Sigmoid colon (tissue), 7 donors: ENCODE measurements around the gene TPM4. TPM values are rescaled to one million over a fixed set of nuclear protein-coding genes. Genes with fewer than 3 reads are reported as not detected.
A peak's percentile ranks its signal among the peaks of the same experiment; 100 is the strongest.

Source experiments
- DNase-seq: peaks from one replicate; pipeline ENCODE4 v3.0.0-alpha.2; 2019
- H3K27ac ChIP-seq, 4 donors: fragments of 200-600 bp; sonication (generic); one replicate each; pipeline ENCODE4 v1.5.1; 2016 to 2019; ENCODE audit warnings: mild to moderate bottlenecking in 1 of 4
- H3K27me3 ChIP-seq, 3 donors: fragments of 200-600 bp; sonication (generic); one replicate each; pipeline ENCODE4 v1.5.1; 2019; ENCODE audit warnings: mild to moderate bottlenecking in 1 of 3
- H3K36me3 ChIP-seq, 4 donors: fragments of 200-600 bp; sonication (generic); one replicate each; pipeline ENCODE4 v1.5.1; 2016 to 2019
- H3K4me1 ChIP-seq, 4 donors: fragments of 200-600 bp; sonication (generic); one replicate each; pipeline ENCODE4 v1.5.1; 2017 to 2019
- H3K4me3 ChIP-seq, 4 donors: fragments of 200-600 bp; sonication (generic); one replicate each; pipeline ENCODE4 v1.5.1; 2017 to 2019; ENCODE audit warnings: mild to moderate bottlenecking in 2 of 4, moderate library complexity in 1 of 4
- H3K9me3 ChIP-seq, 4 donors: fragments of 200-600 bp in 3 of 4; sonication (generic) in 3 of 4; one replicate each; pipeline versions ENCODE4 v1.5.1 to v1.6.1; 2013 to 2019
- EP300 ChIP-seq, 4 donors: sonication (generic); formaldehyde crosslinking; IDR thresholded peaks; one replicate each; pipeline ENCODE4 v1.6.1; 2017; ENCODE audit warnings: antibody characterized with exemption in 4 of 4
- POLR2A ChIP-seq, 2 donors: fragments of 450-650 bp; IDR thresholded peaks; one replicate each; pipeline ENCODE4 v1.6.1; 2016; ENCODE audit warnings: antibody characterized with exemption in 2 of 2, mild to moderate bottlenecking in 2 of 2, moderate library complexity in 2 of 2
- POLR2AphosphoS5 ChIP-seq, 4 donors: sonication (generic); formaldehyde crosslinking; IDR thresholded peaks; one replicate each; pipeline ENCODE4 v1.6.1; 2017; ENCODE audit warnings: antibody characterized with exemption in 4 of 4
- WGBS, 2 donors: extraction: QIAGEN DNeasy Blood & Tissue Kit; methylation state at CpG; one replicate each; pipeline ENCODE4 v1.1.7; 2013; 5-methylcytosine and 5-hydroxymethylcytosine counted together
- intact Hi-C: fragments of 100-400 bp; cut with DNase I; formaldehyde crosslinking; loops from one replicate; pipeline ENCODE4 v1.15.1; 2023
- polyA plus RNA-seq, 3 donors: library from polyadenylated mRNA; stranded (reverse); fragments of 200-250 nt; gene quantifications; one replicate each; pipeline ENCODE4 v1.2.3, GENCODE V29; 2013
- total RNA-seq, 4 donors: library from RNA; depleted of rRNA; stranded (reverse); fragments of >200 nt; gene quantifications; one replicate each; pipeline ENCODE4 v1.1.0, GENCODE V29; 2016
- TF ChIP-seq, protein P1 (sequence below), 4 experiments: fragments of 450-650 bp in 3 of 4; fragments of 200-600 bp in 1 of 4; IDR thresholded peaks; one replicate each; pipeline ENCODE4 v1.5.1; 2016 to 2019; ENCODE audit warnings: antibody characterized with exemption in 4 of 4, mild to moderate bottlenecking in 3 of 4, moderate library complexity in 2 of 4
- donor health status: healthy with polysubstance abuse.
- donor health status: Bipolar disorder and iron deficiency.
- donor health status: healthy.

Gene TPM4
- total and polyA plus RNA-seq, 7 donors = 222 to 826 (median 374) TPM

DNA sequence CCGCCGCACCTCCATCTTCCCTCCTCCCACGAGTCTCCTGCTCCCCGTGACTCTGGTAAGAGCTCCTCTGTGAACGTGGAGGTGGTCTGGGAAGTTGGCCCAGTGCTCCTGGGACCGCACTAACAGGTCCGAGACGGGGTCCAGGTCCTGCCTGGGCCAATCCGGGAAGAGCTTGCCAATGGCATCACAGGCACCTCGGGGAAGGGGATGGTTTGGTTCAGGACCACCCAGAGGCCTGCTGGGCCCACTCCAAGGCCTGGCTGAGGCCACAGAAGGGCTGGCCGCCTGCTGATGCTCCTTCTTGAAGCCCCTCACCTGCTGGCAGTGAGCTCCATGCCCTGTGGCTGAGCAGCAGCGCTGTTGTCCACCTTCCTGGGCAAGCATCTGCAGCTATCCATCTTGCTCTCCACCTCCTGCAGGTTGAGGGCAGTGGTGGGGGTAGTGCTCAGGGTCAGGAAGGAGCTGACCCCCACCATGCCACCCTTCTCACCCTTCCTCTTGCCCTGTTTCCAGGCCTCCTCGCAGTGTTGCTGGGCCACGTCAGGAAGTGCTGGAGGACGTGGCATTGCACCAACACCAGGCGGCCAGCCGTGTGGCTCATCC is 41.2 kb upstream of the TPM4 start:
- intact Hi-C loops = no loop called here
- Histone ChIP-seq H3K4me1 (no peaks in the 10 kb centered on the region), H3K9me3 (no peaks in the 10 kb centered on the region), H3K36me3 (no peaks in the 10 kb centered on the region), H3K4me3 (no peak overlapping the region), H3K27ac (no peak overlapping the region), H3K27me3 (no peaks in the 10 kb centered on the region)
- TF ChIP-seq POLR2AphosphoS5 (IDR thresholded peaks at IDR 0.05) (no peak), POLR2A (IDR thresholded peaks at IDR 0.05) (no peak), EP300 (IDR thresholded peaks at IDR 0.05) (no peak)
- TF ChIP-seq, protein P1, sequence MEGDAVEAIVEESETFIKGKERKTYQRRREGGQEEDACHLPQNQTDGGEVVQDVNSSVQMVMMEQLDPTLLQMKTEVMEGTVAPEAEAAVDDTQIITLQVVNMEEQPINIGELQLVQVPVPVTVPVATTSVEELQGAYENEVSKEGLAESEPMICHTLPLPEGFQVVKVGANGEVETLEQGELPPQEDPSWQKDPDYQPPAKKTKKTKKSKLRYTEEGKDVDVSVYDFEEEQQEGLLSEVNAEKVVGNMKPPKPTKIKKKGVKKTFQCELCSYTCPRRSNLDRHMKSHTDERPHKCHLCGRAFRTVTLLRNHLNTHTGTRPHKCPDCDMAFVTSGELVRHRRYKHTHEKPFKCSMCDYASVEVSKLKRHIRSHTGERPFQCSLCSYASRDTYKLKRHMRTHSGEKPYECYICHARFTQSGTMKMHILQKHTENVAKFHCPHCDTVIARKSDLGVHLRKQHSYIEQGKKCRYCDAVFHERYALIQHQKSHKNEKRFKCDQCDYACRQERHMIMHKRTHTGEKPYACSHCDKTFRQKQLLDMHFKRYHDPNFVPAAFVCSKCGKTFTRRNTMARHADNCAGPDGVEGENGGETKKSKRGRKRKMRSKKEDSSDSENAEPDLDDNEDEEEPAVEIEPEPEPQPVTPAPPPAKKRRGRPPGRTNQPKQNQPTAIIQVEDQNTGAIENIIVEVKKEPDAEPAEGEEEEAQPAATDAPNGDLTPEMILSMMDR (IDR thresholded peaks at IDR 0.05) = no peak
- peak; percentile 43 for DNase-seq
- WGBS, 2 donors = 81 to 84% methylated on average over 17 of the region's 17 CpGs

DNA sequence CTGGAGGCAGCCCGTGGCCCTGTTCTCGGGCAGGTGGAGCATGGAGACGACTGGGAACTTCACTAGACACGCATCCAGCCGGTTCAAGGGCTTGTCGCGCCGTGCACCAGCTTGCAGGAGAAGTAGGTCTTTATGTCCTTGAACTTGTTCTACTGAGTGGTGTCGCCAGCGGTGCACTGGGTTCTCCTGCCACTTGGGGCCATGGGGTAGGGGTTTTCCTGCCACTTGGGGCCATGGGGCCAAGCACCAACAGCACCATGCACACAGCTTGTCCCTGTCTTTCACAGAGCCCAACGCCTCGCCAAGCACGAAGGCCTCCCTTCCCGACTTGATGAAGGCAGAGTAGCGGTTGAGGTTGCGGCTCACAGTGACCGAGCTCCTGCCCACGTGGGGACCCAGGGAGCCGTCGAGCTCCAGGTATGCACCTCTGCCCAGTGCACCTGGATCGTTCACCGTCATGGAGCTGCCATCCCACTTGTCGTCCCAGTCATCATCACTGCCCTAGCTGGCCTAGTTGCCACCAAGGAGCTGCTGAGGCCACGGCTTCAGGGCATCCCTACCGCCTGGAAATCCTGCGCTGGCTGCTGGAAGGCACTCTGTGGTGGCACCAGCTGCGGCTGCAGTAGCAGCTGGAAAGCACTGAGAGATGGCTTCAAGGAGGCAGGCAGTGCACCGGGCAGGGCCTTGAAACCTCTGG is 40.5 kb upstream of the TPM4 start:
- H3K27ac ChIP-seq = no peak overlapping the region
- H3K27me3 ChIP-seq = no peaks in the 10 kb centered on the region
- H3K4me1 ChIP-seq = peaks cover 0 to 6% (median 0%) of the 10 kb centered on the region in 4 donors
- intact Hi-C loops = no loop called here
- no peak overlapping the region for H3K4me3 ChIP-seq
- H3K9me3 ChIP-seq = no peaks in the 10 kb centered on the region
- no peaks in the 10 kb centered on the region for H3K36me3 ChIP-seq
- WGBS, 2 donors = 90 to 92% methylated on average over 28 of the region's 28 CpGs
- TF ChIP-seq EP300 (IDR thresholded peaks at IDR 0.05) (no peak), POLR2AphosphoS5 (IDR thresholded peaks at IDR 0.05) (no peak), POLR2A (IDR thresholded peaks at IDR 0.05) (no peak)
- TF ChIP-seq, protein P1 (IDR thresholded peaks at IDR 0.05) = no peak
- peak; percentile 59 for DNase-seq

DNA sequence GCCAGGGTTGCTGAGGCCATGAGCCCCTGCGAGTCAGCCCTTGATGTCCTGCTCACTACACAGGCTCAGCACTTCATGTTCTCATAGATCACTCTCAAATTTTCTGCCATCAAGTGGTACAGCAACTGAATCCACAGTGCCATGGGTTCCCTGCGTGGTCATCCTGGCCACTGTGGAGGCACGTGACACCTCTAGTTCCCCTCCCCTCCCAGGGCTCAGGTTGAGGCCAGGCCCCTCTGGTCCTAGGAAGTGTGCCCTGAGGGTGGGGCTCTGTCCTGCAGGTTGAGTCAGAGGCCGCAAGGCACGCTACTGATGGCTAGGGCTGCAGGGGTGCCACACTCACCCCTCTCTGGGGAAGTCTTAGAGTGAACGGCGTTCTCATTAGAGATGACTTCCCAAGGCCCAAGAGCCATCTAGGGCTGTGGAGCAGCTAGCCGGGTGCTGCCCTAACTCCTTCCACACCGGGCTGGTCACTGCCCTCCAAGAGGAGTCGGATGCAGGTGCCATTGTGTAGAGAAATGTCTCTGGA is 39.8 kb upstream of the TPM4 start:
- H3K27ac ChIP-seq = no peak overlapping the region
- H3K9me3 ChIP-seq = no peaks in the 10 kb centered on the region
- H3K4me1 ChIP-seq = peaks cover 0 to 13% (median 4%) of the 10 kb centered on the region in 4 donors
- WGBS, 2 donors = 86 to 91% methylated on average over 10 of the region's 10 CpGs
- DNase-seq = peak; percentile 32
- no peak overlapping the region for H3K4me3 ChIP-seq
- H3K36me3 ChIP-seq = no peaks in the 10 kb centered on the region
- intact Hi-C loops = no loop called here
- TF ChIP-seq, protein P1 (IDR thresholded peaks at IDR 0.05) = no peak
- TF ChIP-seq POLR2AphosphoS5 (IDR thresholded peaks at IDR 0.05) (no peak), EP300 (IDR thresholded peaks at IDR 0.05) (no peak), POLR2A (IDR thresholded peaks at IDR 0.05) (no peak)
- no peaks in the 10 kb centered on the region for H3K27me3 ChIP-seq

DNA sequence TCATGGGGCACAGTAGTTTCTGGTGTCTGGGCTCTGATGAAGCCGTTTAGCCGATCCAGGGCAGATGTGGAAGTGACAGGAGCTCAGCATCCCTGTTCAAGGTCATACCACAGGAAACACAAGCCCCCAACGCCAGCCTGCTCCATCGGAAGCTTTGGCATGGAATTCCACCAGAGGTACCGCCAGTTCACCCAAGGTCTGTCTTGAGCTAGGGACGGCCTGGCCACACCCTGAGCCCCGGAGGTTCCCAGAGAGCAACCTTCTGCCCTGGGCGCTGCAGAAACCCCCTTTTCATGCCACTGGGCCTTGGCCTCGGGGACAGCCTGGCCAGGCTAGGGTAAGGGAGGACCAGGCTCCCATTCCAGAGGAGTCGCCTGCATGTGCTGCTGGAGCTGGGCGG is 39.4 kb upstream of the TPM4 start:
- no peaks in the 10 kb centered on the region for H3K36me3 ChIP-seq
- 76 to 87% methylated on average over 11 of the region's 11 CpGs for WGBS, 2 donors
- H3K9me3 ChIP-seq = no peaks in the 10 kb centered on the region
- H3K27me3 ChIP-seq = no peaks in the 10 kb centered on the region
- H3K27ac ChIP-seq = no peak overlapping the region
- H3K4me3 ChIP-seq = no peak overlapping the region
- DNase-seq = no peak
- intact Hi-C loops = no loop called here
- TF ChIP-seq EP300 (IDR thresholded peaks at IDR 0.05) (no peak), POLR2AphosphoS5 (IDR thresholded peaks at IDR 0.05) (no peak), POLR2A (IDR thresholded peaks at IDR 0.05) (no peak)
- TF ChIP-seq, protein P1 (IDR thresholded peaks at IDR 0.05) = no peak
- H3K4me1 ChIP-seq = peaks cover 0 to 13% (median 8%) of the 10 kb centered on the region in 4 donors
